Activated effector memory CD4-positive, alpha-beta T cell treated with anti-CD3 and anti-CD28 coated beads, Interleukin-2, amount 50 U/mL, for 16 hours (primary cell): ENCODE measurements around the gene OR2T29.
"Not testable (repeated sequence)": the region's sequence is repeated elsewhere in the genome, so short reads cannot be mapped to it uniquely, and the experiment has no call there.

ENCODE experiments used
- DNase-seq: peaks from one replicate; pipeline ENCODE4 v3.0.0-alpha.2; 2020

The OR2T29 gene

GRCh38 chr1:248562672-248563071, at the start of gene OR2T29:
TSS of gene OR2T29 (minus strand) at chr1:248562772. CDS start at chr1:248559491, 3,281 bp downstream.
- DNase-seq = not testable (repeated sequence)

- no peak for DNase-seq
Measured at GRCh38 chr1:248611883-248612414, 49.4 kb upstream of the OR2T29 start.

GRCh38 chr1:248610301-248610700, 47.7 kb upstream of the OR2T29 start:
- no peak for DNase-seq

- no peak for DNase-seq
Measured at GRCh38 chr1:248599396-248599795, 36.8 kb upstream of the OR2T29 start.

- DNase-seq = no peak
Measured at GRCh38 chr1:248597589-248597988, 35.0 kb upstream of the OR2T29 start, which contains the start of gene OR2T10. TSS of gene OR2T10 (minus strand) at chr1:248597700. CDS start at chr1:248593768, 3,932 bp downstream.

GRCh38 chr1:248596615-248597014, 34.0 kb upstream of the OR2T29 start:
- no peak for DNase-seq

GRCh38 chr1:248593226-248593625, 30.7 kb upstream of the OR2T29 start:
- no peak for DNase-seq

GRCh38 chr1:248592655-248593054, 30.1 kb upstream of the OR2T29 start:
- no peak for DNase-seq

- DNase-seq = no peak
Measured at GRCh38 chr1:248590055-248590454, 27.5 kb upstream of the OR2T29 start.

GRCh38 chr1:248589334-248589733, 26.8 kb upstream of the OR2T29 start:
- no peak for DNase-seq

GRCh38 chr1:248585266-248585665, 22.7 kb upstream of the OR2T29 start:
- no peak for DNase-seq

GRCh38 chr1:248576260-248576980, 13.8 kb upstream of the OR2T29 start:
- DNase-seq = no peak

GRCh38 chr1:248574657-248575056, 12.1 kb upstream of the OR2T29 start, which contains the start of gene OR2T34:
TSS of gene OR2T34 (minus strand) at chr1:248574757. CDS start at chr1:248574757, 0 bp downstream.
- not testable (repeated sequence) for DNase-seq

GRCh38 chr1:248573856-248574255, 11.3 kb upstream of the OR2T29 start:
- DNase-seq = not testable (repeated sequence)

- not testable (repeated sequence) for DNase-seq
Measured at GRCh38 chr1:248572049-248572448, 9.5 kb upstream of the OR2T29 start.

GRCh38 chr1:248570811-248571210, 8.2 kb upstream of the OR2T29 start:
- not testable (repeated sequence) for DNase-seq

- DNase-seq = not testable (repeated sequence)
Measured at GRCh38 chr1:248569049-248569448, 6.5 kb upstream of the OR2T29 start.

GRCh38 chr1:248565530-248566373, 3.2 kb upstream of the OR2T29 start:
- not testable (repeated sequence) for DNase-seq

GRCh38 chr1:248551027-248551426, 11.5 kb downstream of the OR2T29 start:
- not testable (repeated sequence) for DNase-seq

- not testable (repeated sequence) for DNase-seq
Measured at GRCh38 chr1:248547383-248547782, 15.2 kb downstream of the OR2T29 start.

GRCh38 chr1:248537449-248537848, 25.1 kb downstream of the OR2T29 start:
- DNase-seq = not testable (repeated sequence)

GRCh38 chr1:248521856-248522255, 40.7 kb downstream of the OR2T29 start:
- DNase-seq = no peak

- not testable (repeated sequence) for DNase-seq
Measured at GRCh38 chr1:248510217-248510616, 52.4 kb downstream of the OR2T29 start.
